GM18858 (cell line): ENCODE results near the gene SOCS1.

Source experiments
- ATAC-seq: cut with Tn5 transposase; IDR thresholded peaks from one replicate; pipeline ENCODE4 v1.9.1; 2021; ENCODE audit not compliant: unreplicated experiment

Gene SOCS1

GRCh38 chr16:11285842-11286241, 29.8 kb upstream of the SOCS1 start:
- no peak for ATAC-seq

- ATAC-seq = no peak
Observed at GRCh38 chr16:11283820-11284248, 27.8 kb upstream of the SOCS1 start.

GRCh38 chr16:11280616-11281522, 24.9 kb upstream of the SOCS1 start, which contains the start of gene PRM1:
Gene PRM1, minus strand, starts transcription at chr16:11281330. Its CDS starts 92 bp downstream, at chr16:11281238.
- no peak for ATAC-seq

GRCh38 chr16:11278681-11279628, 23.0 kb upstream of the SOCS1 start:
- ATAC-seq = no peak

- no peak for ATAC-seq
Observed at GRCh38 chr16:11277607-11278337, 21.8 kb upstream of the SOCS1 start.

- no peak for ATAC-seq
Observed at GRCh38 chr16:11276896-11277593, 21.0 kb upstream of the SOCS1 start.

- ATAC-seq = no peak
Observed at GRCh38 chr16:11276143-11276895, 20.3 kb upstream of the SOCS1 start, which contains the start of gene PRM2. Gene PRM2, minus strand, starts transcription at chr16:11276480. Its CDS starts 110 bp downstream, at chr16:11276370.

GRCh38 chr16:11274964-11275363, 19.0 kb upstream of the SOCS1 start:
- no peak for ATAC-seq

GRCh38 chr16:11273721-11274324, 17.8 kb upstream of the SOCS1 start:
- ATAC-seq = no peak

- no peak for ATAC-seq
Observed at GRCh38 chr16:11272921-11273720, 17.1 kb upstream of the SOCS1 start, which contains the start of gene PRM3. Gene PRM3, minus strand, starts transcription at chr16:11273629. Its CDS starts 34 bp downstream, at chr16:11273595.

GRCh38 chr16:11272484-11272883, 16.5 kb upstream of the SOCS1 start:
- ATAC-seq = no peak

- ATAC-seq = no peak
Observed at GRCh38 chr16:11271610-11272009, 15.6 kb upstream of the SOCS1 start.

GRCh38 chr16:11270602-11271162, 14.7 kb upstream of the SOCS1 start:
- no peak for ATAC-seq

GRCh38 chr16:11268921-11269375, 12.9 kb upstream of the SOCS1 start, which contains the start of gene TNP2:
Gene TNP2, minus strand, starts transcription at chr16:11269325. Its CDS starts 63 bp downstream, at chr16:11269262.
- ATAC-seq = no peak

- no peak for ATAC-seq
Observed at GRCh38 chr16:11265124-11265523, 9.1 kb upstream of the SOCS1 start.

- ATAC-seq = no peak
Observed at GRCh38 chr16:11264155-11264832, 8.3 kb upstream of the SOCS1 start.

GRCh38 chr16:11263737-11264136, 7.7 kb upstream of the SOCS1 start:
- ATAC-seq = no peak
